Lower leg skin (tissue), 4 donors: ENCODE measurements around the gene PEX16. TPM values are rescaled to one million over a fixed set of nuclear protein-coding genes. Genes with fewer than 3 reads are reported as not detected.

ENCODE experiments used
- DNase-seq, 2 donors: peaks; one replicate each; pipeline ENCODE4 v3.0.0-alpha.2; 2019; ENCODE audit warnings: low spot score in 2 of 2
- H3K4me3 ChIP-seq: fragments of 200-600 bp; sonication (generic); 2 replicates; pipeline ENCODE4 v1.5.1; 2017; ENCODE audit warnings: mild to moderate bottlenecking, low read depth; ENCODE audit not compliant: poor library complexity, severe bottlenecking
- POLR2A ChIP-seq, 2 donors: fragments of 450-650 bp; IDR thresholded peaks; one replicate each; pipeline ENCODE4 v1.6.1; 2016 to 2017; ENCODE audit warnings: antibody characterized with exemption in 2 of 2, mild to moderate bottlenecking in 1 of 2, moderate library complexity in 1 of 2
- WGBS, 2 donors: methylation state at CpG; one replicate each; pipeline ENCODE4 v1.1.5; 2018; 5-methylcytosine and 5-hydroxymethylcytosine counted together
- intact Hi-C: fragments of 100-400 bp; cut with DNase I; formaldehyde crosslinking; loops from one replicate; pipeline ENCODE4 v1.15.0; 2023; ENCODE audit warnings: low total_unique reads
- total RNA-seq, 4 donors: library from RNA; depleted of rRNA; stranded (reverse); fragments of >200 nt; gene quantifications; one replicate each; pipeline ENCODE4 v1.1.0, GENCODE V29; 2016
- TF ChIP-seq, protein P1 (sequence below), 3 donors: fragments of 450-650 bp; IDR thresholded peaks; one replicate each; pipeline ENCODE4 v1.5.1; 2016; ENCODE audit warnings: antibody characterized with exemption in 3 of 3, mild to moderate bottlenecking in 3 of 3, moderate library complexity in 2 of 3

Gene PEX16
- total RNA-seq, 4 donors from 2014 or later = 36.7 to 52.8 (median 41.2) TPM

DNA sequence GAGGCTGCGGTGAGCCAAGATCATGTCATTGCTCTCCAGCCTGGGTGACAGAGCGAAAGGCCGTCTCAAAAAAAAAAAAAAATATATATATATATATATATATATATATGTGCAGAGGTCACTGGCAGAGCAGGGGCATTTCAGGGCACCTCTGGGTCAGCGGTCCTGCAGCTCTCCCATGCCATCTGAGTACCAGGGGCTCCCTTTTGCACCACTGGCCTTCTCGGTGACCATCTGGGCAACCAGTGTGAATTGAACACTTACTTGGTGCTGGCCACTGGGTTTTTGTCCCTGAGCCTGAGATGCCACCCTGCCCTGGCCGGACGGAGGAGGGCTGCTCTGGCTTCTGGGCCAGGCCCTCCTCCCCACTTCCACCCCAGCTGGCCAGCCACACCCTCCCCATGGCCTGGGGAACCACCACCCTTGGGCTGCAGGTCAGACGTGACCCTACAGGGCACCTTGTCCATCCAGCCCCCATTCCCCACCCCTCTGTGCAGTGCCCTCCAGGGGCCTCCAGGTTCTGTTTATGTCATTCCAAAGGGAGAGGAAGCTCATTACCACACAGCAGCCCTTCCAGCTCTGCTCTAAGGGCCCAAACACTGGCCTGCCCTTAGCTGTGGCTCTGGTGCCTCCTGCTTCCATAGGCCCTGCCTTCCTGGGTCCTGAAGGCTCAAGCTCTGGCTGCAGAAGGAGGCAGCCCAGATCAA is 22.0 kb downstream of the PEX16 start:
- no peak for TF ChIP-seq POLR2A (IDR thresholded peaks at IDR 0.05)
- TF ChIP-seq, protein P1, sequence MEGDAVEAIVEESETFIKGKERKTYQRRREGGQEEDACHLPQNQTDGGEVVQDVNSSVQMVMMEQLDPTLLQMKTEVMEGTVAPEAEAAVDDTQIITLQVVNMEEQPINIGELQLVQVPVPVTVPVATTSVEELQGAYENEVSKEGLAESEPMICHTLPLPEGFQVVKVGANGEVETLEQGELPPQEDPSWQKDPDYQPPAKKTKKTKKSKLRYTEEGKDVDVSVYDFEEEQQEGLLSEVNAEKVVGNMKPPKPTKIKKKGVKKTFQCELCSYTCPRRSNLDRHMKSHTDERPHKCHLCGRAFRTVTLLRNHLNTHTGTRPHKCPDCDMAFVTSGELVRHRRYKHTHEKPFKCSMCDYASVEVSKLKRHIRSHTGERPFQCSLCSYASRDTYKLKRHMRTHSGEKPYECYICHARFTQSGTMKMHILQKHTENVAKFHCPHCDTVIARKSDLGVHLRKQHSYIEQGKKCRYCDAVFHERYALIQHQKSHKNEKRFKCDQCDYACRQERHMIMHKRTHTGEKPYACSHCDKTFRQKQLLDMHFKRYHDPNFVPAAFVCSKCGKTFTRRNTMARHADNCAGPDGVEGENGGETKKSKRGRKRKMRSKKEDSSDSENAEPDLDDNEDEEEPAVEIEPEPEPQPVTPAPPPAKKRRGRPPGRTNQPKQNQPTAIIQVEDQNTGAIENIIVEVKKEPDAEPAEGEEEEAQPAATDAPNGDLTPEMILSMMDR (IDR thresholded peaks at IDR 0.05) = no peak
- H3K4me3 ChIP-seq = no peak overlapping the region
- WGBS, 2 donors = 88 to 89% methylated on average over 8 of the region's 8 CpGs
- no peak for DNase-seq
- intact Hi-C loops = no loop called here

DNA sequence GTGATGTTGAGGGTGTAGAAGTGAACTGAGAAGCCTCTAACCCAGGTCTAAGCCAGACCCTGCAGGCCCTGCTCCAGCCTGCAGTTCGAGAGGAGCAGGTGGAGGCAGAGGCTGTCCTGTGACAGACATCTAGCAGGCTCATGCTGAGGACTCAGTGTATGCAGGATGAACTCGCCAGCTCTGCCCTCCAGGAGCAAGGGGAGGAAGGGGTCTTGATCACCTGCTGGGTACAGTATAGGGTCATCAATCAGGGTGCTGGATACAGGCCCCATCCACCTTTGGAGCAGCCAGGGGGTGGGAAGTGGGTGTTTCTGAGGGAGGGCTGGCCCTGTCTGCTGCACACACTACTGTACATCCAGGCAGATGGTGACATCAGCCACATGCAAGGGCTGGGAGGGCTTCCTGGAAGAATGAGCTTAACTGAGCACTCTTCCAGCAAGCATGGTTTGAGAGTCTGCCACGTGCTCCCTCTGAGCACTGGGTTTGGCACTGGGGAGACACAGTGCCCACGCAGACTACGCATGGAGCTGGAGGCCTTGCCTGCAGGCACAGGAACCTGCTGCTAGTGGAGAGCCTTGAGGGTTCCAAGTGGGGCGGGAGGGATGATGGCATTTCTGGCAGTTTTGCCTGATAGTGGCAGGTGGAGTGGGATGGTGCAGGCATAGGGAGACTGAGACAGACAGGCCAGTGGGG is 23.0 kb downstream of the PEX16 start:
- no peak overlapping the region for H3K4me3 ChIP-seq
- WGBS, 2 donors = 75 to 83% methylated on average over 6 of the region's 6 CpGs
- TF ChIP-seq, protein P1 (IDR thresholded peaks at IDR 0.05) = no peak
- no peak for TF ChIP-seq POLR2A (IDR thresholded peaks at IDR 0.05)
- intact Hi-C loops = no loop called here
- no peak for DNase-seq

DNA sequence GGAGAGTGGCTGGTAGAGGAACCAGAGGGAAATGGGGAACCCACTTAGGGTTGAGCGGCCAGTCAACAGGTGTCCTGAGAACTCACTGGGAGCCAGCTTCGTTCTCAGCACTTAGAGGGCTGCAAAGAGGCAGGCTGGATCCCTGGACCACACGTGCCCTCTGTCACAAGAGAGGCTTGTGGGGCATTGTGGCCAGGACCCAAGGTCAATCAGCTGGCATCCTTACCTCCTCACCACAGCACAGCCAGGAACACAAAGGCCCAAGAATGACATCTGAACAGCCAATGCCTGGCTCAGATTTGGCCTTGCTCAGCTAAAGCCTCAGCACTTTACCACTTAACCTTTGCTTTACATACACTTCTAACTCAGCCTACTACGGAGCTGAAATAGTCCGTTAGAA is 24.8 kb downstream of the PEX16 start:
- H3K4me3 ChIP-seq = no peak overlapping the region
- intact Hi-C loops = no loop called here
- TF ChIP-seq POLR2A (IDR thresholded peaks at IDR 0.05) = no peak
- TF ChIP-seq, protein P1 (IDR thresholded peaks at IDR 0.05) = no peak
- WGBS, 2 donors = 85 to 87% methylated on average over 5 of the region's 5 CpGs
- DNase-seq = no peak

DNA sequence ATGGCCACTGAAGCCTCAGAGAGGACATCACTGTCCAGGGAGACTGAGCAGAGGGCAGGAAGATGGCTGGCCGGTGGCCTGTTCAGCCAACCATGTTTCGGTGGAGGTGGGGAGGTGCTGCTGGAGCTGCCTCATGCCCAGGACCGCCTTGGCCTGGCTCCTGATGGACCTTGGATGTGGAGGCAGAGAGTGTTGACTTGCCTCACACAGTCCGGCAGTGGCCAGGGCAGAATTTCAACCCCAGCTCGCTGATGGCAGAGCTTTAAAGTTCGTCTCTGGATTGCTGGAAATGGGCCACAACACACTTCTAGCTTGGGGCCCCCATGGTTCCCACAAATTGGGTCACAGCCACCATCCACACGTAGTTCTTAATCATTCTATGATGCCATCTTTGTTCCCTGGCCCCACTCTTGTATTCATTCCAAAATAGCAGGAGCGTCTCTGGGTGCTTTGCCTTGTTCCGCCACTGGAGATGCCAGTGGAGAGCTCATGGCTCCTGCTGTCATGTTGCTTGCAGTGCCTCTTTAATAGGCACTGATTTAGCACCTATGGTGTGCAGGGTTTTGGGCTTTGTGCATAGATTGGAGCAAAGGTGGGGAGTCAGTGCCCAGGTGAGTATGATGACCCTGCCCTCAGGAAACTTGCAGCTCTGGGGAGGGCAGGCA is 26.7 kb downstream of the PEX16 start:
- TF ChIP-seq, protein P1 (IDR thresholded peaks at IDR 0.05) = no peak
- TF ChIP-seq POLR2A (IDR thresholded peaks at IDR 0.05) = no peak
- WGBS, 2 donors = 75 to 78% methylated on average over 9 of the region's 9 CpGs
- intact Hi-C loops = no loop called here
- H3K4me3 ChIP-seq = no peak overlapping the region
- no peak for DNase-seq

DNA sequence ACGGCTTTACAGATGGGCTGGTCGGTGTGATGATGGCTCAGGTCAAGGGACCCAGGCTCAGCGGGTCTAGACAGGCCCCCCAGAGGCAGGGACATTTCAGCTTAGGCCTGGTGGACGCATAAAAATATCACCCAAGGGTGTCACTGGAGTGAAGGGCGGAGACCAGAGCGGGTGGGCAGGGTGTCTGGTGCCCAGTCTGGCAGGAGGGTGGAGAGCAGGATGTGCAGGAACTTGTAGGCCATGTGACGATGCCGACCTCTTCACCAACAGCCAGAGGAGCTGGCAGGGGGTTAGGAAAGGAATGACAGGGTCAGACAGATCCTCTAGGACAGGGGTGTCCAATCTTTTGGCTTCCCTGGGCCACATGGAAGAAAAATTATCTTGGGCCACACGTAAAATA is 27.7 kb downstream of the PEX16 start:
- no peak for DNase-seq
- intact Hi-C loops = no loop called here
- no peak for TF ChIP-seq POLR2A (IDR thresholded peaks at IDR 0.05)
- TF ChIP-seq, protein P1 (IDR thresholded peaks at IDR 0.05) = no peak
- H3K4me3 ChIP-seq = no peak overlapping the region
- 78 to 79% methylated on average over 9 of the region's 9 CpGs for WGBS, 2 donors
